Middle frontal gyrus (tissue), 1 donor: Measurements from ENCODE around the gene OR52A1.
"Not testable (repeated sequence)": the region's sequence is repeated elsewhere in the genome, so short reads cannot be mapped to it uniquely, and the experiment has no call there.

Experiments used
- DNase-seq: peaks from one replicate; pipeline ENCODE4 v3.0.0-alpha.2; 2015; ENCODE audit warnings: low spot score; ENCODE audit errors: extremely low spot score

The OR52A1 gene

GRCh38 chr11:5154657-5155056 lies at the start of gene OR52A1:
TSS of gene OR52A1 (minus strand) at chr11:5154757. CDS start at chr11:5152369, 2,388 bp downstream.
- no peak for DNase-seq

- DNase-seq: no peak
These were observed 48.8 kb upstream of the OR52A1 start for GRCh38 chr11:5203366-5203765.

GRCh38 chr11:5200582-5200981 lies 46.0 kb upstream of the OR52A1 start, which contains the start of gene OR51V1:
TSS of gene OR51V1 (minus strand) at chr11:5200682. CDS start at chr11:5200682, 0 bp downstream.
- DNase-seq: no peak

- no peak for DNase-seq
These were observed 43.7 kb upstream of the OR52A1 start for GRCh38 chr11:5198285-5198684.

DNA sequence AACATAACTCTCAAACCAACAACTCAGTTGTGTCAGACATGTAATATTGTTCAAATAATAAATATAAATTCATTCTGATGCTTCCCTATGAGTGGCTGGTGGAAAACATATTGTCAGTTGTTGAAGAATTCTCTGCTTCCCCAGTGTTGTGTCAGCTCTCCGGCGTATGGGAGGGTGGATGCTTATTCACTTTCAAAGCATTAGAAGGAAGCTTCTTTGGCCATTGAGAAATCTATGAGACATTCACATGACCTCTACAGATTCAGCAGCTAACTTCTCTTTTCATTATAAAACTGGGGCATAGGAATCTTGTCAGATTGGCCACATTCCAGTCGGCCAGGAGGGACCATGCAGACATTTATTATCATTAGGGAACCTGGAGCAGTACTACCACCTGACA lies 43.0 kb upstream of the OR52A1 start:
- DNase-seq: no peak

DNA sequence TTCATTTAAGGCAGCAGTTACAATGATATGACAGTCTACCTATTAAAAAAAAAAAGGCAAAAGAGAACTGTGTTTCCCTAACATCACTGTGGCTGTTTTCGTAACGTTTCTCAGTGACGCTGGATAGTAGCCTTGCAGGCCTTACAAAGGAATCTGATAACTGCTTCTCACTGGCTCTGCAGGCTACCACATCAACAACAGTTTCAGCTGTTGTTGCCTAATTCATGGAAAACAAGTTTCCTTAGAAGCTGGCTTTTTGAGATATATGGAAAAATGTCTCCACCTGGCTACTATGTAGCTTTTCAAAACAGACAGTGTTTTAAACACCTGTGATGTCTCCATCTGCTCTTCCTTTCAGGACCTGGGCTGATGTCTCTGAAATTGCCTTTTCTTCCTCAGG lies 42.2 kb upstream of the OR52A1 start:
- DNase-seq: no peak

GRCh38 chr11:5196067-5196466 lies 41.5 kb upstream of the OR52A1 start:
- no peak for DNase-seq

- no peak for DNase-seq
These were observed 38.2 kb upstream of the OR52A1 start for GRCh38 chr11:5192738-5193137.

- DNase-seq: no peak
These were observed 33.6 kb upstream of the OR52A1 start for GRCh38 chr11:5188201-5188600.

- DNase-seq: no peak
These were observed 23.7 kb upstream of the OR52A1 start for GRCh38 chr11:5178046-5178837.

- no peak for DNase-seq
These were observed 20.4 kb upstream of the OR52A1 start for GRCh38 chr11:5174934-5175333.

GRCh38 chr11:5171856-5172255 lies 17.3 kb upstream of the OR52A1 start:
- no peak for DNase-seq

DNA sequence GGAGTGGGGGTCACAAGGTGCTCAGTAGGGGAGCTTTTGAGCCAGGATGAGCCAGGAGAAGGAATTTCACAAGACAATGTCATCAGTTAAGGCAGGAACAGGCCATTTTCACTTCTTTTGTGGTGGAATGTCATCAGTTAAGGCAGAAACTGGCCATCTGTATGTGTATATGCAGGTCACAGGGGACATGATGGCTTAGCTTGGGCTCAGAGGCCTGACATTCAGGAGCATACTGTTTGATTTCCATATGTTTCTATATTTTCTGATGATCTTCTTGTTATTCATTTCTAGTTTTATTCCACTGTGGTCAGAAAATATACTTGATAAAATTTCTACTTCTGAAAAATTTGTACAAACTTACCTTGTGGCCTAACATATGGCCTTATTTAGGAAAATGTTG lies 11.3 kb upstream of the OR52A1 start:
- not testable (repeated sequence) for DNase-seq

DNA sequence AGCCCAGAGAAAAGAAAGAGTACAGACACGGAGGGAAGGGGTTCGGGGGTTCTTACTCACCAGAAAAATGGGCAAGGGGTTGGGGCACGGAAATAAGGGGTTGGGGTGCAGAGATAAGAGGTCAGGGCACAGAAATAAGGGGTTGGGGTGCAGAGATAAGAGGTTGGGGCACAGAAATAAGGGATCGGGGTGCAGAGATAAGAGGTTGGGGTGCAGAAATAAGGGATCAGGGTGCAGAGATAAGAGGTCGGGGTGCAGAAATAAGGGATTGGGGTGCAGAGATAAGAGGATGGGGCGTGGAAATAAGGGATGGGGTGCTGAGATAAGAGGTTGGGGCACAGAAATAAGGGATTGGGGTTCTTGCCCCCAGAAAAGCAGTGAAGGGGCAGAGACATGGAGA lies 10.2 kb upstream of the OR52A1 start:
- DNase-seq: not testable (repeated sequence)

- DNase-seq: not testable (repeated sequence)
These were observed 6.5 kb upstream of the OR52A1 start for GRCh38 chr11:5161045-5161444.

DNA sequence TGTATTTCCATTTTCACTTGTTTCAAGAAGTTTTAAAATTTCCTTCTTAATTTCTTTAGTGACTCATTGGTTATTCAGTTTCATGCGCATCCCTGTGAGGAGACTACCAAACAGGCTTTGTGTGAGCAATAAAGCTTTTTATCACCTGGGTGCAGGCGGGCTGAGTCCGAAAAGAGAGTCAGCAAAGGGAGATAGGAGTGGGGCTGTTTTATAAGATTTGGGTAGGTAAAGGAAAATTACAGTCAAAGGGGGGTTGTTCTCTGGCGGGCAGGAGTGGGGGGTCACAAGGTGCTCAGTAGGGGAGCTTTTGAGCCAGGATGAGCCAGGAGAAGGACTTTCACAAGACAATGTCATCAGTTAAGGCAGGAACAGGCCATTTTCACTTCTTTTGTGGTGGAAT lies 5.7 kb upstream of the OR52A1 start:
- DNase-seq: not testable (repeated sequence)

GRCh38 chr11:5159806-5160205 lies 5.2 kb upstream of the OR52A1 start:
- no peak for DNase-seq

DNA sequence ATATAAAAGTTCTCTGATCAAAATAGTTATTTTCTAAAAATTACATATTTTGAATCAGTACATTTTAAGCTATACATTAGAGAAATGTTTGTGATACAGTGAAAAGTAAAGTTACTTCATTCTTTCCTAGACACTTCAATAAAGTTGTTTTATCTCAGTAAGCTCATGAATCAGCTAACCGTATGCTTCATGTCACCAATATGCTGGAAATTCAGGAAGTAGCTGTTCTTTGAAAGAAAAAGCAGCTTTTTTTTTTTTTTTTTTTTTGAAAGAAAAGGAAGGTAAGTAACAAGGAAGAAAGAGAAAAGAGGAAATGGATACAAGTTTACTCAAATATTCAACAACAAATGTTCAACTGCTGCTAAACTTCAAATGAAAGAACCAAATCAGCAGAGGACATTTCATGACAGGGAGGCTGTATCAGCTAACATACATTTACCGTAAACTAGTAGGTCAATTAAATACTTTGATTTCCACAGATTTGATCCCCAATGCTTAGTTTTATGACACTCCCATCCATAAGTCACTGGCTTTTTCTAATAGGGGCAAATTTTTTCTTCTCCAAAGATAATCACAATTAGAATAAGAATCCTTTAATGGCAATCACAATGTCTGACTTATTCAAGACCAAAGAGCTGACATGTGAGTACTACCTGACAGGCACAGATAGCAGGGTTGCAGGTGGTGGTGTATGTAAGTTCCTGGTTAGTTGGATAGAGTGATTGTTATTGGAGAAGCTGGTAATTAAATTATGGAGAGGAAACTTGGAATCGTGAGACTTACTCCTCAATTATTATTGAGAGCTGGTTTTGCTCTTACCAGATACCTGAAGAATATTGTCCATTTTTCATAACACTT lies 754 bp downstream of the OR52A1 start:
- no peak for DNase-seq

- no peak for DNase-seq
These were observed 2.8 kb downstream of the OR52A1 start for GRCh38 chr11:5151713-5152153.

DNA sequence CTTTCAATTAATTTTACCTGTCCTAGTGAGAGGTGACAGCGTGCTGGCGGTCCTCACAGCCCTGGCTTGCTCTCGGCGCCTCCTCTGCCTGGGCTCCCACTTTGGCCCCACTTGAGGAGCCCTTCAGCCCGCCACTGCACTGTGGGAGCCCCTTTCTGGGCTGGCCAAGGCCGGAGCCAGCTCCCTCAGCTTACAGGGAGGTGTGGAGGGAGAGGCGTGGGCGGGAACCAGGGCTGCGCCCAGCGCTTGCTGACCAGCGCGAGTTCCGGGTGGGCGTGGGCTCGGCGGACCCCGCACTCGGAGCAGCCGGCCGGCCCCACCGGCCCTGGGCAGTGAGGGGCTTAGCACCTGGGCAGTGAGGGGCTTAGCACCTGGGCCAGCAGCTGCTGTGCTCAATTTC lies 10.4 kb downstream of the OR52A1 start:
- DNase-seq: not testable (repeated sequence)

GRCh38 chr11:5137996-5138395 lies 16.6 kb downstream of the OR52A1 start, which contains the start of gene OR52A5:
TSS of gene OR52A5 (minus strand) at chr11:5138356. CDS start at chr11:5132642, 5,714 bp downstream.
- DNase-seq: no peak

DNA sequence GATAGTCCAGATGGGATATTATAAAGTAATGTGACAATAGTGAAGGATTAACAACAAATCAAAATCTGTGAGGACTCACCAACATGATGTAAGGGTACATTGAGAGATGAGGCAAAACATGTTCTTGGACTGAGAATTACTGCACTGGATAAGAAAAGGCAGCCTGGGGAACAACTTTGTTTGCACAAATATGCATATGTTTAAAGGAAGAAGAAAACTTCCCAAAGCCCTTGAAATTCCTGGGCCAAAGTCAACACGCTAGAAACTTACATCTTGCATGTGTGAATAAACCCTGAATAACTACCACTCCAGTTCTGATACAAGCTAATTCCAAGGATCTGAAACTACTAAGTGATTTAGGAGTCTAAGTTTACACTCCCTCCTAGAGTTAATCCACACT lies 17.5 kb downstream of the OR52A1 start:
- no peak for DNase-seq
